NK-92 treated with Interleukin-12 subunit alpha and Interleukin-12 subunit beta, amount 100 ng/mL, for 24 hours (cell line): ENCODE results near the gene SLC25A41.
"Not testable (repeated sequence)": the region's sequence is repeated elsewhere in the genome, so short reads cannot be mapped to it uniquely, and the experiment has no call there.

Experiments used
- DNase-seq: peaks from one replicate; lab custom pipeline; 2025; lab: John Stamatoyannopoulos, UW

SLC25A41 gene

GRCh38 chr19:6428692-6429418 lies 4.7 kb downstream of the SLC25A41 start:
- DNase-seq: not testable (repeated sequence)

DNA sequence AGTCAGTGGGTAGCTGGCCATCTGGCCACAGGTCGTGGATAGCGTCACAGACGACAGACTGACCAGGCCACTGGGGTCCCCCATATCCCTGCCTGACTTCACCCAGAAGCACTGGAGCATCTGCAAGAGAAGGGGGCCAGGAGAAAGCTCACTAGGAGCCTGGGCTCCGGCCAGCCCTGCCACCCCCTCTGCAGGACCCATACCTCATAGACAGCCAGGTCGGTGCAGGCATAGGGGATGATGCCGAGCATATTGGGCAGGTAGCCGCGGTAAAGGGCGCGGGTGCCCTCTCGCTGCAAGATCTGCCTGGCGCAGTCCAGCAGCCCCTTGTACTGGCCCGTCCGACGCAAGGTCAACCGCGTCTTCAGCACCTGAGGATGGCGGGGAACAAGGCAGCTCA lies 6.4 kb downstream of the SLC25A41 start:
- no peak for DNase-seq

- DNase-seq: no peak
Observed at GRCh38 chr19:6425732-6426620, 7.6 kb downstream of the SLC25A41 start.

- DNase-seq: peak; percentile 100
Observed at GRCh38 chr19:6424939-6425731, 8.4 kb downstream of the SLC25A41 start.

DNA sequence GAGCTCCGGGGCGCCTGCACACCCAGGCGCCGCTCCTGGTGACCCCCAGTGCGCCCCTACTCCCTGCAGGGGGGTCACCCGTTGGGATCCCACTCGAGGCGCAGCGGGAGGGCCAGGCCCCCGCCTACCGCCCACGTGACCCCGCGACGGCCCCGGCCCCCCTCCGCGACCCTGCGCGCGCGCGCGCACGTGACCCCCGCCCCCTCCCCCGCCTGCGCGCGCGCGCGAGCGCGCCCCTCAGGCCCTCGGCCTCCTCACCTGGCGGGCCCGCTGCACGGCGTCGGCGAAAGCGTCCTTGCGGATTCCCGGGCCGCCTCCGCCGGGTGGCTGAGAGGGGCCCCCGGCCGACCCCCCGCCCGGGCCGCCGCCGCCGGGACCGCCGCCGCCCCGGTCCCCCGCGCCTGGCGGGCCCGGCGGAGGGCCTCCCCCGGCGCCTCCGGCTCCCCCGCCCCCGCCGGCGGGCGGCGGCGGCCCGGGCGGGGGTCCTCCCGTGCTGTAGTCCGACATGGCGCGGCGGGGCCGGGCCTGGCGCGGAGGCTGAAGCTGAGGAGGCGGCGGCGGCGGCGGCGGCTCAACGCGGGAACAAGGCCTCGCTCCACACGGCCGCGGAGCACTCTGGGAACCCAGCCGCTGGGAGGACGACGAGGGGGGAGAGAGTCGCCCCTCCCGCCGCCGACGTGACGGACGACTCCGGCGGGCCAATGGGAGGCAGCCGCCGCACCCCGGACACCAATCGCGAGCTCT lies 9.2 kb downstream of the SLC25A41 start, which contains the start of gene KHSRP:
KHSRP (minus strand) TSS at position 617 of the 744 bp plus-strand sequence; CDS start at position 507, 110 bp downstream.
- DNase-seq: no peak

GRCh38 chr19:6423499-6424194 lies 9.9 kb downstream of the SLC25A41 start:
- DNase-seq: no peak

DNA sequence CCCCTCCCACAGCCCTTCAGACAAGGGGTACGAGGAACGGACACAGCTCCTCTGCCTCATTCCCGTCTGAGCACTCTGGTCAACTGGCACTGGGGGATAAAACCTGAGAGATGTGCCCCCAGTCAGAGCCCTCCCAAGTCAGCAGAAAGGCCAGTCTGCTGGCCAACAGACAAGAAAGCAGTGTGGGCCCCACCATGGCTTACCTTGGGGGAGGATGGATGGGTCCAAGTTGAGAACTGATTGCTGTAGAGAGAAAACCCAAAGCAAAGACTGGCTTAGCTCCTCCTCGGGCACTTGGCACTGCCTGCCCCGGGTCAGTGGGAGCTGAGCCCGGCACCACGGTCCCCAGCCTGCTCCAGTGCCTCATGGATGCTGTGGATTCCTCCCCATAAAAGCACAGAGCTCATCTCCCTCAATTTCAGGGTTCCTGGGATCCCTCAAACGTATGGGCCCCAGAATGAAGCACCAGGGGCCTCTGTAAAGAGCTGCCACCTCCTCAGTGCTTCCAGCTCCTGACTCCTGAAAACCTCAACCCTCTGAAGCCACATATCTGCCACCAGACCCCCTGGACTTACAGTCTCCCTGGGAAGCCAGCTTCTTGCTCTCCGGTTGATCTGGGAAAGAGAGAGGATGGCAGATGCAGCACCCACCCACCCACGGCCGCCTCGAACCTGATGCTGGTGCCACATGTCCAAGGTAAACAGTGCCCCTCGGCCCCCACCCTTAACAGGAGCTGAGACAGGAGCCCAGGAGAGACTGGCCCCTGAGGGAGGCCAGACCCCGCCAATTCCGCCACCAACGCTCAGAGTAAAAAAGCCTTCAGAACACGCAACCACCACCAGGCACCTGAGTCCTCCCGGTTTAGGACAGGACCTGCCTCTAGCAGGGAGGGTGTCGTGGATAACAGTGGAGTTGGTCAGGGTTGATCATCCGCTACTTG lies 12.2 kb downstream of the SLC25A41 start:
- DNase-seq: no peak

DNA sequence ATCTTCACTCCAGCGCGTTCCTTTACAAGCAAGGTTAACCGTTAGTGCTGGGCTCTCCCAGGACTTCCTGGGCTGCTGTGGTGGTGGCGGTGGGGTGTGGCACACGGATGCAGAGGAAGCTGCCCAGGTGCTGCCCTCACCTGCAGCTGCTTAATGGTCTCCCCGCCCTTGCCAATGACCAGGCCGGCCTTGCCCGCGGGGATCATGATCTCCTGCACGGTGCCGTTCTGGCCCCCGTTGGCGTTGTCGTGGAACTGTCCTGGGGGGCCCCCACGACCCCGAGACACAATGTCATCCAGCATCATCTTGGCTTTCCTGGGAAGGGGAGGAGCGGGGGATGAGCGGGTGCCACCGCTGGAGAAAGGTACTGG lies 15.0 kb downstream of the SLC25A41 start:
- DNase-seq: no peak

DNA sequence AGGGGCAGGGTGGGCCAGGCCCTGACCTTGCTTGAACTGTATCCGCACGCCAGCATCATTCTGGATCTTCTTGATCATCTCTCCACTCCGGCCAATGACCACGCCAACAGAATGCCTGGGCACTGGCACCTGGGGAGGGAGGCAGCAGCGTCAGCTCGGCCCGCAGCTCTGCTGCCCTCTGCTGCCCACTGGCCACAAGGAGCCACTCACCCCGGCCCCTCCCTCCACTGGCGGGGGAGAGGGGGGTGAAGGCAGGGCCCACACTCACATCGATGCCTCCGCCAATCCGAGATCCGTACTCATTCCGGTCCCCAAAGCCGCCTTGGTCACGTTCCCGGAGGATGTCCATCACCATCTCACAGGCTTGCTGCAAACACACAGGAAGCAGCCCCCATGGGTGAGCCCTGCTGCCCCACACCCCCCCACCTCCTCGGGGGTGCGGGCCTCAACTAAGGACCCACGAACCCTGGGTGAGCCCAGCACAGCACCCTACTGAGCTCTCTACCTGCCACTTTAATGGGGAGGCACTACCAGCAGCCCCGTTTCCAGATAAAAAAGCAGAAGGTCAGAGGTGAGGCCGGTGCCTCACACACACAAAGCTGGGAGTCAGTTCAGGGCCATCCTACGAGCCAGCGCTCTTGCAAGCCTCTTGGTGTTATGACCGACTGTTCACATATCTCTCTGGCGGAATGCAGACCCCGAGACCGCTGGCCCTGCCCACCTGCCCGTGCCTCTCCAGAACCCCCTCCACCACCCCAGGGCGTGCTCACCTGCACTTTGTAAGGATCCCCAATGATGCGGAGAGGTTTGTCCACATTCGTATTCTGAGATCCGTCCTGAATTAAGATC lies 15.6 kb downstream of the SLC25A41 start:
- no peak for DNase-seq

- DNase-seq: no peak
Observed at GRCh38 chr19:6416658-6417405, 16.7 kb downstream of the SLC25A41 start.

DNA sequence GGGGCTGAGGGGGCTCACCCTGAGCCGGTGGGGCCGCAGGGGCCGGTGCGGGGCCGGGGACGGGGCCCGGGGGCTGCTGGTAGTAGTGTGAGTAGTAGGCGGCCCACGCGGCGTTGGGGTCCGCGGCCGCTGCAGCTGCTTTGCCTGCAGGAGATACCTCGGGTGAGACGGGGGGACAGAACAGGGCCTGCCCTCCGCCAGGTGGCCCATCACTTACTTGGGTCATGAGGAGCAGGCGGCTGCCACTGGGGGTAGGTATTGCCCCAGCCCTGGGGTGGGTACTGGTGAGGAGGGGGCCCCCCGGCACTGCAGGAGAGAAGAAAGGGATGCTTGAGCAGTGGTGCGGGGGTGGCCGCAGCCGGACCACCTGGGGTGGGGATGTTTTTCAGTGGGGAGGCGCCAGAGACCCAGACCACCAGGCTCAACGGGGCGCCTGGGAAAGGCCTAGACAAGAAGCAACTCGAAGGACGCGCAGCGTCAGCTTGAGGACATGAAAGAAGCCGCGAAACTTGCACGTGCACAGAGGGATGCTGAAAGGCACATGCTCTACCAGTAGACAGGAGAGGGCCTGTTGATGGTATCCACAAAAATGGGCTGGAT lies 17.9 kb downstream of the SLC25A41 start:
- DNase-seq: no peak

DNA sequence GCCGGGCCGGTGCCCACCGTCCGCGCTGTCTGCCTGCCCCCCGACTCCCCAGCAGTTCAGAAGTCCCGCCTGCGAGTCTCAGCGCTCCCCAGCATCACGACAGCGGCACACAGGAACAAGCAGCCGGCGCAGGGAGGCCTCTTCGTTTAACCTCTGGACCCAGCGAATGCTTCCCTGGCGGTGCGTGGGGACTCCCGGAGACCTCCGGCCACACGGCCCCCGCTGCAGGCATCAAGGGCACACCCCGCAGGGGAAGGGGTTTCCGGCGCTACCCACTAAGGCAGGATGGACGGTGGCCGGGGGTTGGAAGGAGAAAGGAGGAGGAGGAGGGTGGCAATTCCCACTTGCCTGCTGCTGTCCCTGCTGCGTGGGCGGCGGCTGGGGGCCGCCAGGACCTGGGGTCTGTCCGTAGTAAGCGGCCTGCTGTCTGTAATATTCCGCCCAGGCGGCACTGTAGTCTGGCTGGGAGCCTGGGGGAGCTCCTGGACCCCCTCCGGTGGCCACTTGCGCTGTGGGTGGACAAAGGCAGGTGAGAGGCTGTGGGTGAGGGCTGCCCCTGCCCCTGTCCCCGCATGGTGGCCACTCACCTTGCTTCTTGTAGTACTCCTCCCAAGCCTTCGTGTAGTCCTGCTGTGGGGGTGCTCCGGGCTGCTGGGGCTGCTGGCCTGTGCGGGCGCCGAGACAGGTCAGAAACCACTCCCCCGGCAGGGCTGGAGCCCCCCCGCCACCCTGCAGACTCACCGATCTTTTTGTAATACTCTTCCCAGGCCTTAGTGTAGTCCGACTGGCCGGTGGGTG lies 18.6 kb downstream of the SLC25A41 start:
- DNase-seq: no peak

DNA sequence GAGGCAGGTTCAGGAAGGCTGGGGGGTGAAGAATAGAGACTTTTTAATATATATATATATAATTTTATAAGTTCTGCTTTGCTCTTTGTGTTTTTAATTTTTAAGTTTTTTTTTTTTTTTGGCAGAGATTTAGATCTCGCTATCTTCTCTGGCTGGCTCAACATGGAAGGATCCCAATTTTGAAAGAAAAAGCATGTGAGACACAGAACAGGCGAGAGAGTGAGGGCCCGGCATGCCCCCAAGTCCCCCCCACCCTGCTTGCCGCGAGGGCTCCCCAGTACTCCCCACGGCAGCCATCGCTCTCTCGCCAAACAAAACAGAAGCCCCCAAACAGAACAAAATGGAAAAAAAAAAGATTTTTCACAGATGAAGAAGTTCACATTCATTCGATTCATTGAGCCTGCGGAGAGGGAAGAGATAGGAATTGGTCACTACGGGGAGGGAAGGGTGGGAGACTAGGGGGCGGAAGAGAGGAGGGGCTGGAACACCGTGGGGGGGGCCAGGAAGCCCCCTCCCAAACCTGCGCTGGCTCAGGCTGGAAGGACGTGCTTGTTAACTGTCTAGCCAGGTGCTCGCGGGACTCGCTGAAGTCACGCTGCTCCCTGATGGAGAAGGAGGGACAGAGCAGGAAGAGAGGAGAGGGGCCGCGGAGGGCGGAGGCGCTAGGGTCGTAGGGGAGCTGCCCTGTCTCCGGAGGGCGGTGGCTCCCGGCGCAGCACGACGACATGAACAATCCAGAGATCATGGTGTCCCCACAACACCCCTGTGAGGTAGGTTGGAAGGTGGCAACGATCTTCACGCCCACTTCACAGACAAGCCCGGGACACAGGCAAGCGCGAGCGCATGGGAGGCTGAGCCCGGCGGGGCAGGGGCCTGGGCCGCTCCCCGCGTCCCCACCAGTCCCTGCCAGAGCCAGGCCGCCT lies 19.6 kb downstream of the SLC25A41 start:
- DNase-seq: no peak

- no peak for DNase-seq
Observed at GRCh38 chr19:6413291-6413690, 20.3 kb downstream of the SLC25A41 start.

DNA sequence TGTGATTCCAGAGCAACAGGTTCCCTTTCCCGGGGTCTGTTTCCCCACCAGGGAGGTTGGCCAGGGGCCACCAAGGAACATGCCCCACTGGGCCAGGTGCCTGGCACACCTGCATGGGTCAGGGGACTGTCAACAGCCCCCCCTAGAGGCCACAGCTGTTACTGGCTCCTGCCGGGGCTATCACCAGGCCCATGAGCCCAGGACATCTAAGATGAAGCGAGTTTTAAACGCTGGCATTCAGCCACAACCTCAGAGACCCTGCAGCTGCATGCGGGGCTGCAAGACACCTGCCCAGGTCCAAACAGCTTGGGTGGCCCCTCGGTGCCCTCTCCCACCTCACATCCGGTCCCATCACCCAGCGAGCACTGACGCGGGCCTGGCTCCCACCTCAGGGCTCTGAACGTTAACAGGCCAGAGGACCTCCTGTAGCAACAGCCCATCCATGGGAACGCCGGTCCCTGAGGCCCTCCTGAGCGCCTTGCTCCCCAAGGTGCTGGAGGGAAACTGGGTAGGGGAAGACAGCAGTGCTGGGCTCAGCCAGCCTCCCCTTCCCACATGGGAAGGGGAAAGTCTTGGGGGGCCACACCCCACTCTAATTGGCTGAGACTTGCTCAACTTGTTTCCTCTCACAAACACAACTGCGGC lies 21.0 kb downstream of the SLC25A41 start:
- DNase-seq: no peak
